Trophoblast cell (in vitro differentiated cells and primary cell): Measurements from ENCODE around the gene GABPB2.

Experiments used
- DNase-seq, 2 donors: peaks; one replicate each; pipeline ENCODE4 v3.0.0-alpha.2; 2016
- H2AFZ ChIP-seq: 2 replicates; pipeline ENCODE4 v1.6.1; 2013; ENCODE audit warnings: low read length, moderate library complexity, mild to moderate bottlenecking; ENCODE audit not compliant: insufficient read depth, poor library complexity
- H2AK5ac ChIP-seq: 2 replicates; pipeline ENCODE4 v1.6.1; 2013; ENCODE audit warnings: mild to moderate bottlenecking, low read length
- H2BK120ac ChIP-seq: 2 replicates; pipeline ENCODE4 v1.6.1; 2013; ENCODE audit warnings: low read length, mild to moderate bottlenecking, moderate library complexity; ENCODE audit not compliant: insufficient read depth, poor library complexity
- H2BK12ac ChIP-seq: 2 replicates; pipeline ENCODE4 v1.6.1; 2013; ENCODE audit warnings: mild to moderate bottlenecking, low read length, moderate library complexity
- H2BK5ac ChIP-seq: 2 replicates; pipeline ENCODE4 v1.6.1; 2013; ENCODE audit warnings: low read length, low read depth, moderate library complexity, mild to moderate bottlenecking; ENCODE audit not compliant: poor library complexity
- H3K14ac ChIP-seq: 2 replicates; pipeline ENCODE4 v1.6.1; 2013; ENCODE audit warnings: mild to moderate bottlenecking, low read length
- H3K18ac ChIP-seq: 2 replicates; pipeline ENCODE4 v1.6.1; 2013; ENCODE audit warnings: mild to moderate bottlenecking, low read length
- H3K23ac ChIP-seq: 2 replicates; pipeline ENCODE4 v1.6.1; 2013; ENCODE audit warnings: low read length
- H3K27ac ChIP-seq: 2 replicates; pipeline ENCODE4 v1.5.1; 2013; ENCODE audit warnings: low read depth, mild to moderate bottlenecking, inconsistent platforms, low read length, moderate library complexity
- H3K27me3 ChIP-seq: 2 replicates; pipeline ENCODE4 v1.6.1; 2013; ENCODE audit warnings: inconsistent platforms, mild to moderate bottlenecking, low read length, moderate library complexity; ENCODE audit not compliant: insufficient read depth
- H3K36me3 ChIP-seq, 2 experiments: 1 replicate in 1 of 2; 2 replicates in 1 of 2; pipeline ENCODE4 v1.6.1; 2013; ENCODE audit warnings: low read length in 2 of 2, mild to moderate bottlenecking in 2 of 2, moderate library complexity in 1 of 2; ENCODE audit not compliant: insufficient read depth in 2 of 2, control insufficient read depth in 1 of 2
- H3K4ac ChIP-seq: 2 replicates; pipeline ENCODE4 v1.6.1; 2013; ENCODE audit warnings: low read depth, mild to moderate bottlenecking, low read length, moderate library complexity
- H3K4me1 ChIP-seq, 2 experiments: 1 replicate in 1 of 2; 2 replicates in 1 of 2; pipeline ENCODE4 v1.6.1; 2013; ENCODE audit warnings: low read length in 2 of 2, mild to moderate bottlenecking in 2 of 2, moderate library complexity in 1 of 2; ENCODE audit not compliant: insufficient read depth in 2 of 2, control insufficient read depth in 1 of 2
- H3K4me2 ChIP-seq: 2 replicates; pipeline ENCODE4 v1.6.1; 2013; ENCODE audit warnings: inconsistent platforms, mild to moderate bottlenecking, low read length, moderate library complexity
- H3K4me3 ChIP-seq: 2 replicates; pipeline ENCODE4 v1.5.1; 2013; ENCODE audit warnings: mild to moderate bottlenecking, low read depth, low read length, inconsistent platforms
- H3K79me1 ChIP-seq: one replicate; pipeline ENCODE4 v1.6.1; 2013; ENCODE audit warnings: low read length
- H3K79me2 ChIP-seq: 2 replicates; pipeline ENCODE4 v1.6.1; 2013; ENCODE audit warnings: low read length, mild to moderate bottlenecking; ENCODE audit not compliant: control insufficient read depth, insufficient read depth, poor library complexity
- H3K9ac ChIP-seq: 2 replicates; pipeline ENCODE4 v1.6.1; 2013; ENCODE audit warnings: mild to moderate bottlenecking, low read length
- H3K9me3 ChIP-seq: 2 replicates; pipeline ENCODE4 v1.6.1; 2013; ENCODE audit warnings: low read depth, mild to moderate bottlenecking, control low read depth, inconsistent platforms, low read length; ENCODE audit not compliant: insufficient read depth
- H4K12ac ChIP-seq: 2 replicates; pipeline ENCODE4 v1.6.1; 2013; ENCODE audit warnings: low read depth, mild to moderate bottlenecking, low read length, moderate library complexity
- H4K8ac ChIP-seq: 2 replicates; pipeline ENCODE4 v1.6.1; 2013; ENCODE audit warnings: low read depth, mild to moderate bottlenecking, low read length, moderate library complexity
- H4K91ac ChIP-seq: one replicate; pipeline ENCODE4 v1.6.1; 2013; ENCODE audit warnings: low read depth, mild to moderate bottlenecking, low read length, moderate library complexity
- WGBS: extraction: QIAGEN DNeasy Blood & Tissue Kit; methylation state at CpG from one replicate; pipeline ENCODE4 v1.1.7; 2013; ENCODE audit warnings: missing lambda C conversion rate; ENCODE audit not compliant: insufficient read length, insufficient coverage; ENCODE audit errors: extremely low coverage; 5-methylcytosine and 5-hydroxymethylcytosine counted together

The GABPB2 gene

DNA sequence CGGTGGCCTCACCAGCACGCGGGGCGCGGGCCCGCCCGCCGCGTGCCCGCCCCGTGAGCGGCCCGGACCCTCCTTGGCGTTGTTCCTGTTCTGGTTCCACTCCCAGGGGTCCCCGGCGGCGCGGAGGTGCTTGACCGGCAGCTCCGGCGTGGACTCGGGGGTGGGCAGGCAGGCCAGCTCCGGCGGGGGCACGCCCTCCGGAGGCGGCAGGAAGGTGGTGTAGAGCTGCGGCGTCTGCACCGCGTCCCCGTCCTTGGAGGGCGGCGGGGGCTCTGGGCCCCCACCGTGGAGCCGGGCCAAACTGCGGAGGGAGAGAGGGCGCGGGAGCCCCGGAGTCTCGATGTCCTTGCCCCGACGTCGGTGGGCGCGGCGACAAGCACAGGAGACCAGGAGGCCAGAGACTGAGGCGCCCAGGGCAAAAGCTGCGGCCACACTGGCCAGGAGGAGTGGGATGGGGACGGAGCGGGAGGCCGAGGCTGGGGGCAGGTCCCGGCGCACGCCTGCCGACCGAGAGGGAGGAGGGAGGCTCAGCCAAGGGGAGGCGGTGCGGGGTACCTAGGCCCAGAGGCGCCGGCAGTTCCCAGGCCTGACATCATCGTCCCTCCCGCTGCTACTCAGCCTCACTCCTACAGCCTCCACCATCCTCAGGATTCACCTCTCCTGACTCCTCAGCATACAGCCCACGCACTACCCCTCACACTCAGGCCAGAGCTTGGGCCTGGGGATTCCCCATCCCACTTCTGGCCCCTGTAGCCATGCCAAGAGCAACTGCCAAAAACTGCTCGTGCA lies 62.7 kb downstream of the GABPB2 start:
- Histone ChIP-seq H2BK12ac (no peak overlapping the region), H3K23ac (no peak overlapping the region), H4K12ac (no peak overlapping the region), H3K27ac (no peak overlapping the region), H2AFZ (no peak overlapping the region), H3K27me3 (peaks cover 22% of the 10 kb centered on the region), H3K36me3 (peaks cover 0 to 3% of the 10 kb centered on the region in 2 experiments), H3K4me2 (peak overlapping the region; percentile 81), H3K79me2 (no peaks in the 10 kb centered on the region), H3K4ac (no peak overlapping the region), H2BK120ac (no peak overlapping the region), H2BK5ac (no peak overlapping the region), H3K18ac (no peak overlapping the region), H4K8ac (no peak overlapping the region), H3K4me1 (peaks cover 10 to 17% of the 10 kb centered on the region in 2 experiments), H3K9me3 (peaks cover 7% of the 10 kb centered on the region), H4K91ac (no peak overlapping the region), H3K9ac (no peak overlapping the region), H2AK5ac (no peak overlapping the region), H3K4me3 (no peak overlapping the region), H3K14ac (no peak overlapping the region), H3K79me1 (peaks cover 2% of the 10 kb centered on the region)
- DNase-seq, result no peak
- WGBS, result no CpG with 5 or more reads among the region's 65 CpGs

DNA sequence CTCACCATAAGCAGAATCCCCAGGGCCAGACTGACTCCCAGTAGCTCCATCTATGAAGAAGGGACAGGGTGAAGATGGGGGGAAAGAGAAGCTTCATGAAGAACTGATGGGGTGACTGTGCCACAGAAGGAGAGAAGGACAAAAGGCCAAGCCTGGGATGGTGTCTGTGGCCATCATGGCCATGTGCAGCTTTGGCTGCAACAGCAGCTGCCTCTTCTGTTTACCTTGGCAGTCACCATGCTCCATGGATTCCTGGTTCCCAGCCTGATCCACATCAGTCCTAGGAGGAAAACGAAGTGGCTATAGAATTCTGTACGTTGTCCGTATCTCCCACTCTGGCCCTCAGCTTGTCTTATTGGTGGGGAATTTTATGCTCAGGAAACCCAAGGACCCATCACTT lies 63.8 kb downstream of the GABPB2 start:
- Histone ChIP-seq H3K4me1 (peaks cover 10 to 15% of the 10 kb centered on the region in 2 experiments), H3K27me3 (peaks cover 22% of the 10 kb centered on the region), H3K79me1 (peaks cover 2% of the 10 kb centered on the region), H2BK12ac (no peak overlapping the region), H2AFZ (no peak overlapping the region), H2BK120ac (no peak overlapping the region), H2AK5ac (no peak overlapping the region), H3K23ac (no peak overlapping the region), H4K91ac (no peak overlapping the region), H3K9me3 (peaks cover 7% of the 10 kb centered on the region), H3K4me3 (no peak overlapping the region), H4K12ac (no peak overlapping the region), H3K4me2 (no peak overlapping the region), H3K14ac (no peak overlapping the region), H2BK5ac (no peak overlapping the region), H3K4ac (no peak overlapping the region), H3K36me3 (peaks cover 0 to 3% of the 10 kb centered on the region in 2 experiments), H4K8ac (no peak overlapping the region), H3K18ac (no peak overlapping the region), H3K79me2 (no peaks in the 10 kb centered on the region), H3K9ac (no peak overlapping the region), H3K27ac (no peak overlapping the region)
- DNase-seq, result no peak
- WGBS, result no CpG with 5 or more reads among the region's 3 CpGs

DNA sequence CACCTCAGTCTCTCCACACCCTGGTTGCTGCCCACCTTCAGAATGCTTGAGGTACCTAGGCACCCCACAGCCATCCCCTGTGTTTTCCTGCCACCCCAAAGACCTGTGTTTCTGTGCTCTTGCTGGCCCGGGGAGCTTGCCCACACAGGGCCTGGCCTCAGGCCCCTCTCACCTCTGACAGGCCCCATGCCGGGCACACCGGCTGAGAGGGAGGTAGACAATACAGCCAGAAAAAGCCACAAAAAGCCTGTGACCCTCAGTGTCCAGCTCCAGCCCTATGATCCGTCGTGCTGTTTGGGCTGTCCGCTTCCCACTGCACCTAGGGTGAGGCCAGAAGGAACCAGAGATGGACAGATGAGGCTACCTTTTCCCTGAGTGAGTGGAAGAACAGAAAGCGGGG lies 64.4 kb downstream of the GABPB2 start:
- Histone ChIP-seq H3K4ac (no peak overlapping the region), H2AFZ (no peak overlapping the region), H3K4me1 (peaks cover 10 to 15% of the 10 kb centered on the region in 2 experiments), H3K9ac (no peak overlapping the region), H4K8ac (no peak overlapping the region), H3K9me3 (peaks cover 7% of the 10 kb centered on the region), H3K18ac (no peak overlapping the region), H3K23ac (no peak overlapping the region), H2BK5ac (no peak overlapping the region), H3K4me2 (no peak overlapping the region), H3K79me2 (no peaks in the 10 kb centered on the region), H3K4me3 (no peak overlapping the region), H3K27ac (no peak overlapping the region), H2BK12ac (no peak overlapping the region), H3K14ac (no peak overlapping the region), H3K27me3 (peaks cover 22% of the 10 kb centered on the region), H4K12ac (no peak overlapping the region), H2BK120ac (no peak overlapping the region), H2AK5ac (no peak overlapping the region), H3K36me3 (peaks cover 0 to 3% of the 10 kb centered on the region in 2 experiments), H3K79me1 (peaks cover 2% of the 10 kb centered on the region), H4K91ac (no peak overlapping the region)
- no peak for DNase-seq
- no CpG with 5 or more reads among the region's 7 CpGs for WGBS

DNA sequence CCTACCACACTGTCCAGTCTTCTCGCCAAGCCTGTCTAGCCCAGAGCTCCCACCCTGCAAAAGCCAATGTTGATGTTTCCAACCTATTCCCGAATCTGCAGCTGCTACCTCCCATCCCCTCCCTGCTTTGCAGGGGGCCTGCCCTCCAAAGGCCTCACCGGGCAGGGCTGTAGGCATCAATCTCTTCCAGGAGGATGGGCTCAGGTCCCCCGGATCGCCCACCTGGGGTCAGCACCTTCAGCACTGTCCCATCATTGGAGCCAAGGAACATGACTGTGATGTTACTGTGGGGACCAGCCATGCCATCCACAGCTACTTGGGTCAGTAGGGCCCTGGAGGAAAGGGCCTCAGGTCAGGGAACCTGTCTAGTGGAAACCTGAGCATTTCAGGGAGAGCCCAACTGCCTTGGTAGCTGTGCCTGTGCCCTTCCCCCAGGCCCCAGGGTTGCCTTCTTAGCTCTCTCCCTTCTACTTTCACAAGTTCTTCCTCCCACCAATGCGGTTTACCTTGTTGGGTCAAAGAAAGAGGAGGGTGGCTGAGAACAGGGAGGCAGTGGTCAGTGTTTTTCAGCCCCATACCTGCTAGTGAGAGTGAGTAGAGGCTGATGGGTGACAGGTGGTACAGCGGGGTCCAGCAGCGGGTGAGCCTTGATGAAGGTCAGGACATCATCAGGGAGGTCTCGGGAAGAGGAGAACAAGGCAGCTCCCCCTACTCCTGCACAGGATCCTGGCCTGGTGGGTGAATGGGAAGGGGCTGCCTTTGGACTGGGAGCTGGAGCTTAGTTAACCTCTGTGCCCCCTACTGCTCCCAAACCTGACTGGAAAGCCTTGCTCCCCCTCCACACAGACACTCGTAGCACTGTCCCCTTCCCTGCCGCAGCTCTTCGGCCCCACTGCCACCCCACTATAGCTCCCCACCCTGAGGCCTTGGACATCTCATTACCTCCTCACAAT lies 65.1 kb downstream of the GABPB2 start:
- Histone ChIP-seq H3K4ac (no peak overlapping the region), H3K14ac (no peak overlapping the region), H3K18ac (no peak overlapping the region), H3K4me1 (peaks cover 10 to 15% of the 10 kb centered on the region in 2 experiments), H2BK12ac (no peak overlapping the region), H2AFZ (no peak overlapping the region), H2BK5ac (no peak overlapping the region), H2AK5ac (no peak overlapping the region), H3K4me2 (no peak overlapping the region), H3K9me3 (peaks cover 7% of the 10 kb centered on the region), H4K8ac (no peak overlapping the region), H3K27ac (no peak overlapping the region), H3K36me3 (peaks cover 0 to 3% of the 10 kb centered on the region in 2 experiments), H3K79me2 (no peaks in the 10 kb centered on the region), H3K4me3 (no peak overlapping the region), H4K12ac (no peak overlapping the region), H3K79me1 (peaks cover 2% of the 10 kb centered on the region), H2BK120ac (no peak overlapping the region), H3K27me3 (peaks cover 22% of the 10 kb centered on the region), H3K23ac (no peak overlapping the region), H4K91ac (no peak overlapping the region), H3K9ac (no peak overlapping the region)
- DNase-seq, result no peak
- no CpG with 5 or more reads among the region's 12 CpGs for WGBS
